Measurements from ENCODE around the gene C16orf86.

Gene C16orf86

GRCh38 chr16:67666032-67666551 is 522 bp upstream of the C16orf86 start:
- peak overlapping the region; percentile 80 for H3K4me3 ChIP-seq (ENCODE audit: low read depth, low read length)
- no peak for DNase-seq (ENCODE audit: low read depth)
- TF ChIP-seq, protein P1, sequence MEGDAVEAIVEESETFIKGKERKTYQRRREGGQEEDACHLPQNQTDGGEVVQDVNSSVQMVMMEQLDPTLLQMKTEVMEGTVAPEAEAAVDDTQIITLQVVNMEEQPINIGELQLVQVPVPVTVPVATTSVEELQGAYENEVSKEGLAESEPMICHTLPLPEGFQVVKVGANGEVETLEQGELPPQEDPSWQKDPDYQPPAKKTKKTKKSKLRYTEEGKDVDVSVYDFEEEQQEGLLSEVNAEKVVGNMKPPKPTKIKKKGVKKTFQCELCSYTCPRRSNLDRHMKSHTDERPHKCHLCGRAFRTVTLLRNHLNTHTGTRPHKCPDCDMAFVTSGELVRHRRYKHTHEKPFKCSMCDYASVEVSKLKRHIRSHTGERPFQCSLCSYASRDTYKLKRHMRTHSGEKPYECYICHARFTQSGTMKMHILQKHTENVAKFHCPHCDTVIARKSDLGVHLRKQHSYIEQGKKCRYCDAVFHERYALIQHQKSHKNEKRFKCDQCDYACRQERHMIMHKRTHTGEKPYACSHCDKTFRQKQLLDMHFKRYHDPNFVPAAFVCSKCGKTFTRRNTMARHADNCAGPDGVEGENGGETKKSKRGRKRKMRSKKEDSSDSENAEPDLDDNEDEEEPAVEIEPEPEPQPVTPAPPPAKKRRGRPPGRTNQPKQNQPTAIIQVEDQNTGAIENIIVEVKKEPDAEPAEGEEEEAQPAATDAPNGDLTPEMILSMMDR (IDR thresholded peaks at IDR 0.05; ENCODE audit: low read depth, low read length, missing control alignments) = no peak

DNA sequence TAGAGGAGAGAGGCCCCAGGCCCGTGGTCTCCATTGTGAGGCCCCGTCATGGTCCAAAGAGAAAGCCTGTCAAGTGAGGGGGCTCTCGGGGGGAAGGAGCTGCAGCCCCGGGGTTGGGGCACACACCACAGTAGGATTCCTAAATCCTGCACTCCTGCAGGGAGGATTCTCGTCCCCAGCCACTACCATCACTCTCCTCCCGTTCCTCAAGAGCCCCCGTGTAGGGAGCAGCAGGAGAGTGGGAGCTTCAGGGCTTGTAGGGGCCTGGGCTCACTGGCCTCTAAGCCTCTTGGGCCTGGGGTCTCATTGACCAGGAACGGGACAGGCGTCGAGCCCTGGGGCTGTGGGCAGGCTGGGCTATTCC is 821 bp downstream of the C16orf86 start:
- peak overlapping the region; percentile 80 for H3K4me3 ChIP-seq (ENCODE audit: low read depth, low read length)
- TF ChIP-seq, protein P1 (IDR thresholded peaks at IDR 0.05; ENCODE audit: low read depth, low read length, missing control alignments) = no peak

GRCh38 chr16:67667817-67668494 is 1.3 kb downstream of the C16orf86 start:
- peak; percentile 83 for DNase-seq (ENCODE audit: low read depth)
- TF ChIP-seq, protein P1 (IDR thresholded peaks at IDR 0.05; ENCODE audit: low read depth, low read length, missing control alignments) = peak; percentile 98
- no peak overlapping the region; the same call in 1 of the 2 replicates for H3K4me3 ChIP-seq (ENCODE audit: low read depth, low read length)

More for the DNA sequence above, 821 bp downstream of the C16orf86 start:
- no peak for DNase-seq (ENCODE audit: low read depth)

DNA sequence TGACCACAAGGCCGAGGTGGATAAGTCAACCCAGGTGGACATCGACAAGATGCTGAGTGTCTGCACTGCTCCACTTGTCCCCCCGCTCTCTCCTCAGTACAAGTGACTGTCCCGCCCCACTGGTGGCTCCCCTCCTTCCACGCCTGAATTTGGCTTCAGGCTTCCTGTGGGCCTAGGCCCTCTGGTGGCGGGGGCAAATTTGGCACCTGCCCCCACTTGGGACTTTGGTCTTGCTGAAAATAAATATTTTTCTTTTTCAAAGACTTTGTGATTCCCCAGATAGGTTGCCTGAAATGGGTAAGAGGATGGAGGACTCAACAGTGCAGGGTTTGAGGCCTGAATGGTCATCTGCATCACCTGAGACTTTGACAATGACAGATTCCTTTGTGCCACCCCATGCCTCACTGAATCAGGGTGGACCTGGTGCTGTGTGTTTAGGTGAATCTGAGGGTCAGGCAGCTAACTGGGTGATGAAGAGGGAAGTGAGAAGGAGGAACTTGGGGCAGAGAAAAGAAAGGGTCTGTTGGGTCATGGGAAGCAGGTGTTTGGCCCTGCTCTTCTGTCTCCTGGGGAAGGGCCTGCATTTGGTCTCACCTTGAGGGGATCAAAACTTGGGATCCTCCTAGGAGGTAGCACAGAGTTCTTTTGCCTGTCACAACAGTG is 2.0 kb downstream of the C16orf86 start:
- DNase-seq (ENCODE audit: low read depth) = no peak
- TF ChIP-seq, protein P1 (IDR thresholded peaks at IDR 0.05; ENCODE audit: low read depth, low read length, missing control alignments) = peak; percentile 54
- no peak overlapping the region for H3K4me3 ChIP-seq (ENCODE audit: low read depth, low read length)

- DNase-seq (ENCODE audit: low read depth) = no peak
- H3K4me3 ChIP-seq (ENCODE audit: low read depth, low read length) = no peak overlapping the region
- TF ChIP-seq, protein P1 (IDR thresholded peaks at IDR 0.05; ENCODE audit: low read depth, low read length, missing control alignments) = no peak
These were observed 3.0 kb downstream of the C16orf86 start for GRCh38 chr16:67669499-67670101.

DNA sequence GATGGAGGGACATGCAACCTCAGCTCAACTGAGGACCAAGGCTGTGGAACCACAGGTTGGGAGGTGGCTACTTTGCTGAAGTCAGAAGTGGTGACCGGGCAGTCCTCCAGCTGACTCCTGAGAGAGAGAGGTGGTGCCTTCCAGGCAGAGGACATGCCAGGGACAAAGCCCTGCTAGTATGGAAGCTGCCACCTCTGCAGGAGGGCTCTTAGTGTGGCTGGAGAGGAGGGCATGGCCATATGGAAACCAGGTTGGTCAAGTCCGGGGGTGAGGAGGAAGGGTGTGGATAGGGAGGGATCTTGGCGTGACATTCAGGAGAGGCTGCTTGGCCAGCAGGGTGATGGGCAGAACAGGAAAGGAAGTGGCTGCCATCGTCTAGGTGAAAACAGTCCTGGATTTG is 5.7 kb downstream of the C16orf86 start:
- no peak for DNase-seq (ENCODE audit: low read depth)
- no peak overlapping the region for H3K4me3 ChIP-seq (ENCODE audit: low read depth, low read length)
- TF ChIP-seq, protein P1 (IDR thresholded peaks at IDR 0.05; ENCODE audit: low read depth, low read length, missing control alignments) = no peak
